BLaER1 (cell line): Measurements from ENCODE around the gene ARHGAP26.
A peak's percentile ranks its signal among the peaks of the same experiment; 100 is the strongest.

Experiments
- H3K27ac ChIP-seq: shearing (Covaris generic); formaldehyde crosslinking; 2 replicates; pipeline ENCODE4 v1.8.1; 2022
- H3K27me3 ChIP-seq: shearing (Covaris generic); formaldehyde crosslinking; 2 replicates; pipeline ENCODE4 v1.8.1; 2022
- H3K36me3 ChIP-seq: shearing (Covaris generic); formaldehyde crosslinking; 2 replicates; pipeline ENCODE4 v1.8.1; 2022
- H3K4me1 ChIP-seq: shearing (Covaris generic); formaldehyde crosslinking; 2 replicates; pipeline ENCODE4 v1.8.1; 2022
- H3K4me2 ChIP-seq: shearing (Covaris generic); formaldehyde crosslinking; 2 replicates; pipeline ENCODE4 v1.8.1; 2022
- H3K4me3 ChIP-seq: shearing (Covaris generic); formaldehyde crosslinking; 2 replicates; pipeline ENCODE4 v1.8.1; 2022
- H3K9ac ChIP-seq: shearing (Covaris generic); formaldehyde crosslinking; 2 replicates; pipeline ENCODE4 v1.8.1; 2022
- H3K9me3 ChIP-seq: shearing (Covaris generic); formaldehyde crosslinking; 2 replicates; pipeline ENCODE4 v1.8.1; 2022
- H4K20me1 ChIP-seq: shearing (Covaris generic); formaldehyde crosslinking; 2 replicates; pipeline ENCODE4 v1.8.1; 2022
- Cebpa-rat ChIP-seq: shearing (Covaris generic); IDR thresholded peaks from 2 replicates; pipeline ENCODE4 v1.8.1; 2022

The ARHGAP26 gene

GRCh38 chr5:143064676-143065075, 294.5 kb downstream of the ARHGAP26 start:
- peak overlapping the region; percentile 28 for H3K4me3 ChIP-seq
- peak overlapping the region; percentile 46; the same call in 1 of the 2 replicates for H3K9ac ChIP-seq
- no peaks in the 10 kb centered on the region for H3K27me3 ChIP-seq
- no peak for TF ChIP-seq Cebpa-rat
- H4K20me1 ChIP-seq, result no peaks in the 10 kb centered on the region
- H3K4me1 ChIP-seq, result peaks cover 64% of the 10 kb centered on the region
- H3K36me3 ChIP-seq, result peaks cover 5% of the 10 kb centered on the region; the same call in 1 of the 2 replicates
- peak overlapping the region; percentile 88 for H3K4me2 ChIP-seq
- no peaks in the 10 kb centered on the region for H3K9me3 ChIP-seq
- peak overlapping the region; percentile 92 for H3K27ac ChIP-seq

GRCh38 chr5:143065185-143065965, 295.2 kb downstream of the ARHGAP26 start:
- no peaks in the 10 kb centered on the region for H4K20me1 ChIP-seq
- peak overlapping the region; percentile 88 for H3K4me2 ChIP-seq
- no peaks in the 10 kb centered on the region for H3K27me3 ChIP-seq
- H3K9me3 ChIP-seq, result peaks cover under 1% of the 10 kb centered on the region; the same call in 1 of the 2 replicates
- peak overlapping the region; percentile 92 for H3K27ac ChIP-seq
- H3K9ac ChIP-seq, result peak overlapping the region; percentile 46
- H3K36me3 ChIP-seq, result peaks cover 5% of the 10 kb centered on the region; the same call in 1 of the 2 replicates
- no peak for TF ChIP-seq Cebpa-rat
- peaks cover 64% of the 10 kb centered on the region for H3K4me1 ChIP-seq
- peak overlapping the region; percentile 28 for H3K4me3 ChIP-seq

GRCh38 chr5:143065996-143066522, 295.9 kb downstream of the ARHGAP26 start:
- peaks cover 12% of the 10 kb centered on the region for H3K36me3 ChIP-seq
- no peak overlapping the region for H3K4me3 ChIP-seq
- H3K9ac ChIP-seq, result peak overlapping the region; percentile 46; the same call in 1 of the 2 replicates
- peak overlapping the region; percentile 88 for H3K4me2 ChIP-seq
- no peak for TF ChIP-seq Cebpa-rat
- peaks cover 64% of the 10 kb centered on the region for H3K4me1 ChIP-seq
- H4K20me1 ChIP-seq, result no peaks in the 10 kb centered on the region
- H3K9me3 ChIP-seq, result peaks cover 7% of the 10 kb centered on the region
- H3K27ac ChIP-seq, result peak overlapping the region; percentile 92
- H3K27me3 ChIP-seq, result no peaks in the 10 kb centered on the region

GRCh38 chr5:143066556-143067281, 296.5 kb downstream of the ARHGAP26 start:
- no peaks in the 10 kb centered on the region for H3K27me3 ChIP-seq
- H3K4me2 ChIP-seq, result peak overlapping the region; percentile 88
- H3K36me3 ChIP-seq, result peaks cover 18% of the 10 kb centered on the region
- 0 out of 2 replicates have a peak overlapping the region, but pooled peaks have one; percentile 12 for H3K4me3 ChIP-seq
- peak overlapping the region; percentile 92 for H3K27ac ChIP-seq
- peaks cover 64% of the 10 kb centered on the region for H3K4me1 ChIP-seq
- H3K9me3 ChIP-seq, result peaks cover 14% of the 10 kb centered on the region
- no peaks in the 10 kb centered on the region for H4K20me1 ChIP-seq
- TF ChIP-seq Cebpa-rat, result no peak
- peak overlapping the region; percentile 74 for H3K9ac ChIP-seq

- H3K4me3 ChIP-seq, result no peak overlapping the region
- peaks cover 53% of the 10 kb centered on the region for H3K4me1 ChIP-seq
- H3K4me2 ChIP-seq, result no peak overlapping the region
- H3K9ac ChIP-seq, result no peak overlapping the region
- no peaks in the 10 kb centered on the region for H4K20me1 ChIP-seq
- H3K36me3 ChIP-seq, result peaks cover 18% of the 10 kb centered on the region
- H3K27me3 ChIP-seq, result no peaks in the 10 kb centered on the region
- no peak for TF ChIP-seq Cebpa-rat
- H3K9me3 ChIP-seq, result peaks cover 20% of the 10 kb centered on the region
- H3K27ac ChIP-seq, result peak overlapping the region; percentile 92; the same call in 1 of the 2 replicates
These were observed 298.5 kb downstream of the ARHGAP26 start for GRCh38 chr5:143068712-143069111.

- no peak overlapping the region for H3K4me3 ChIP-seq
- H3K4me2 ChIP-seq, result no peak overlapping the region
- no peak overlapping the region for H3K9ac ChIP-seq
- H3K27me3 ChIP-seq, result no peaks in the 10 kb centered on the region
- H4K20me1 ChIP-seq, result no peaks in the 10 kb centered on the region
- H3K9me3 ChIP-seq, result peaks cover 20% of the 10 kb centered on the region
- no peak for TF ChIP-seq Cebpa-rat
- peaks cover 18% of the 10 kb centered on the region for H3K36me3 ChIP-seq
- H3K4me1 ChIP-seq, result peaks cover 22% of the 10 kb centered on the region
- no peak overlapping the region for H3K27ac ChIP-seq
These were observed 301.8 kb downstream of the ARHGAP26 start for GRCh38 chr5:143071927-143072326.

GRCh38 chr5:143072734-143073133, 302.6 kb downstream of the ARHGAP26 start:
- no peak overlapping the region for H3K9ac ChIP-seq
- peaks cover 14% of the 10 kb centered on the region for H3K4me1 ChIP-seq
- H4K20me1 ChIP-seq, result no peaks in the 10 kb centered on the region
- H3K4me3 ChIP-seq, result no peak overlapping the region
- H3K9me3 ChIP-seq, result peaks cover 20% of the 10 kb centered on the region
- H3K27ac ChIP-seq, result no peak overlapping the region
- H3K36me3 ChIP-seq, result peaks cover 18% of the 10 kb centered on the region
- H3K27me3 ChIP-seq, result no peaks in the 10 kb centered on the region
- no peak for TF ChIP-seq Cebpa-rat
- H3K4me2 ChIP-seq, result no peak overlapping the region

- no peaks in the 10 kb centered on the region for H4K20me1 ChIP-seq
- H3K9me3 ChIP-seq, result peaks cover 20% of the 10 kb centered on the region
- no peak overlapping the region for H3K4me2 ChIP-seq
- peaks cover 4% of the 10 kb centered on the region for H3K4me1 ChIP-seq
- no peak overlapping the region for H3K4me3 ChIP-seq
- no peak overlapping the region for H3K27ac ChIP-seq
- TF ChIP-seq Cebpa-rat, result no peak
- peaks cover 13% of the 10 kb centered on the region for H3K36me3 ChIP-seq
- no peaks in the 10 kb centered on the region for H3K27me3 ChIP-seq
- H3K9ac ChIP-seq, result no peak overlapping the region
These were observed 303.6 kb downstream of the ARHGAP26 start for GRCh38 chr5:143073766-143074165.

- H3K4me2 ChIP-seq, result no peak overlapping the region
- H3K27me3 ChIP-seq, result no peaks in the 10 kb centered on the region
- no peaks in the 10 kb centered on the region for H4K20me1 ChIP-seq
- no peak for TF ChIP-seq Cebpa-rat
- no peak overlapping the region for H3K4me3 ChIP-seq
- no peaks in the 10 kb centered on the region for H3K4me1 ChIP-seq
- no peak overlapping the region for H3K9ac ChIP-seq
- peaks cover 13% of the 10 kb centered on the region for H3K36me3 ChIP-seq
- H3K27ac ChIP-seq, result no peak overlapping the region
- peaks cover 20% of the 10 kb centered on the region for H3K9me3 ChIP-seq
These were observed 304.3 kb downstream of the ARHGAP26 start for GRCh38 chr5:143074414-143074996.
